ENCODE measurements around the gene PCDHGA10. TPM values are rescaled to one million over a fixed set of nuclear protein-coding genes. Genes with fewer than 3 reads are reported as not detected.
"Not testable (repeated sequence)": the region's sequence is repeated elsewhere in the genome, so short reads cannot be mapped to it uniquely, and the experiment has no call there.

Gene PCDHGA10
- total RNA-seq, 1 donor from 2014 or later: 4.7 TPM

DNA sequence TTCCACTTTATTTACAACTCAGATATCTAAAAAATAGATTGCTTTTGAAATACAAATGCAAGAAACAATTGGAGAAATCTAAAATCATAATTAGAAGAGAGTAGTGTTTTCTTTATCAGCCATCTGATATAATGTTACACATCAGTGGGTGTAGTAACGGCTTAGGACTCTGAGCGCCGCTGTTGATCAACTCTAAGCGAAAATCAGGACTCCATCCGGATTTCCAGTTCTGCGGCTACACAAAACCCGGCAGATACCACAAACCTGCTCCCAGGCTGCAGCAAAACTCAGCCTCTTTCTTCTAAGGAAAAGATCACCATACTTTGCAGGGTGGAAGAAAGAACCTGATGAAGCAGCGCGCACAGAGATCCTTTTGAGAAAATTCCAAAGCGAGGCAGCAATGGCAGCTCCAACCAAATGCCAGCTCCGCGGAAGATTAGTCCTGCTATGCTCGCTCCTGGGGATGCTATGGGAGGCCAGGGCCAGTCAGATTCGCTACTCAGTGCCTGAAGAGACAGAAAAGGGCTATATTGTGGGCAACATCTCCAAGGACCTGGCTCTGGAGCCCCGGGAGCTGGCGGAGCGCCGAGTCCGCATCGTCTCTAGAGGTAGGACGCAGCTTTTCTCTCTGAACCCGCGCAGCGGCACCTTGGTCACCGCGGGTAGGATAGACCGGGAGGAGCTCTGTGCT, 10.1 kb upstream of the PCDHGA10 start, which contains the start of gene PCDHGA9:
Gene PCDHGA9, plus strand, starts transcription at position 226 of the 691 bp plus-strand sequence. Its CDS starts 175 bp downstream, at position 401.
- H3K9ac ChIP-seq: no peak within 1 kb of the TSS
- no peaks in the 10 kb centered on the region for H3K4me1 Mint-ChIP-seq
- no peaks in the 10 kb centered on the region for H3K4me1 ChIP-seq
- H3K27ac Mint-ChIP-seq: no peak within 1 kb of the TSS
- no peak within 1 kb of the TSS for H3K4me3 Mint-ChIP-seq
- H3K4me3 ChIP-seq: no peak within 1 kb of the TSS
- no peak within 1 kb of the TSS for H3K4me2 ChIP-seq
- H2AFZ ChIP-seq (replicated peaks): no peak within 1 kb of the TSS
- no peaks in the 10 kb centered on the region for H3K27me3 ChIP-seq
- no peak for TF ChIP-seq EZH2phosphoT487 (IDR thresholded peaks at IDR 0.05)
- TF ChIP-seq, protein P1, sequence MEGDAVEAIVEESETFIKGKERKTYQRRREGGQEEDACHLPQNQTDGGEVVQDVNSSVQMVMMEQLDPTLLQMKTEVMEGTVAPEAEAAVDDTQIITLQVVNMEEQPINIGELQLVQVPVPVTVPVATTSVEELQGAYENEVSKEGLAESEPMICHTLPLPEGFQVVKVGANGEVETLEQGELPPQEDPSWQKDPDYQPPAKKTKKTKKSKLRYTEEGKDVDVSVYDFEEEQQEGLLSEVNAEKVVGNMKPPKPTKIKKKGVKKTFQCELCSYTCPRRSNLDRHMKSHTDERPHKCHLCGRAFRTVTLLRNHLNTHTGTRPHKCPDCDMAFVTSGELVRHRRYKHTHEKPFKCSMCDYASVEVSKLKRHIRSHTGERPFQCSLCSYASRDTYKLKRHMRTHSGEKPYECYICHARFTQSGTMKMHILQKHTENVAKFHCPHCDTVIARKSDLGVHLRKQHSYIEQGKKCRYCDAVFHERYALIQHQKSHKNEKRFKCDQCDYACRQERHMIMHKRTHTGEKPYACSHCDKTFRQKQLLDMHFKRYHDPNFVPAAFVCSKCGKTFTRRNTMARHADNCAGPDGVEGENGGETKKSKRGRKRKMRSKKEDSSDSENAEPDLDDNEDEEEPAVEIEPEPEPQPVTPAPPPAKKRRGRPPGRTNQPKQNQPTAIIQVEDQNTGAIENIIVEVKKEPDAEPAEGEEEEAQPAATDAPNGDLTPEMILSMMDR (IDR thresholded peaks at IDR 0.05): peak; percentile 23
- no peaks in the 10 kb centered on the region for H3K36me3 ChIP-seq
- peaks cover 13% of the 10 kb centered on the region for H3K36me3 Mint-ChIP-seq
- DNase-seq (ENCODE audit: low spot score): no peak
- peaks cover 4% of the 10 kb centered on the region for H3F3A ChIP-seq (ENCODE audit: low read depth)
- H3K79me2 ChIP-seq (ENCODE audit: low read depth): no peaks in the 10 kb centered on the region
- H3K27ac ChIP-seq: no peak within 1 kb of the TSS
- H3K9me3 Mint-ChIP-seq: peaks cover 61% of the 10 kb centered on the region
- H4K20me1 ChIP-seq (ENCODE audit: low read depth): no peaks in the 10 kb centered on the region
- H3K27me3 Mint-ChIP-seq (ENCODE audit: insufficient read depth, low read depth): no peaks in the 10 kb centered on the region
- H3K9me3 ChIP-seq (ENCODE audit: low read depth): peaks cover 14% of the 10 kb centered on the region

DNA sequence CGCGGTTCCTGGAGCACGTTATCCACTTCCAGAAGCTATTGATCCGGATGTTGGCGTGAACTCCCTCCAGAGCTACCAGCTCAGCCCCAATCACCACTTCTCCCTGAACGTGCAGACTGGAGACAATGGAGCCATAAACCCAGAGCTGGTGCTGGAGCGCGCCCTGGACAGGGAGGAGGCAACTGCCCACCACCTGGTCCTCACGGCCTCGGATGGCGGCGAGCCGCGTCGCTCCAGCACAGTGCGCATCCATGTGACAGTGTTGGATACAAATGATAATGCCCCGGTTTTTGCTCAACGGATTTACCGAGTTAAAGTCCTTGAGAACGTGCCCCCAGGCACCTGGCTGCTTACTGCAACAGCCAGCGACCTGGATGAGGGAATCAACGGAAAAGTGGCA, 9.4 kb upstream of the PCDHGA10 start:
- Histone ChIP-seq H3K4me2 (no peak overlapping the region), H3K4me3 (no peak overlapping the region), H2AFZ (replicated peaks) (no peak overlapping the region), H3K9me3 (ENCODE audit: low read depth) (peaks cover 16% of the 10 kb centered on the region), H3K9ac (no peak overlapping the region), H3F3A (ENCODE audit: low read depth) (peaks cover 4% of the 10 kb centered on the region), H3K79me2 (ENCODE audit: low read depth) (no peaks in the 10 kb centered on the region), H3K27ac (no peak overlapping the region), H3K27me3 (peaks cover 2% of the 10 kb centered on the region), H3K4me1 (no peaks in the 10 kb centered on the region), H4K20me1 (ENCODE audit: low read depth) (no peaks in the 10 kb centered on the region), H3K36me3 (no peaks in the 10 kb centered on the region)
- DNase-seq (ENCODE audit: low spot score): no peak
- Mint-ChIP-seq H3K36me3 (peaks cover 18% of the 10 kb centered on the region), H3K4me1 (peaks cover 3% of the 10 kb centered on the region), H3K4me3 (no peak overlapping the region), H3K27ac (no peak overlapping the region), H3K9me3 (peaks cover 67% of the 10 kb centered on the region), H3K27me3 (ENCODE audit: insufficient read depth, low read depth) (peaks cover 4% of the 10 kb centered on the region)
- TF ChIP-seq EZH2 (IDR thresholded peaks at IDR 0.05) (no peak), EZH2phosphoT487 (IDR thresholded peaks at IDR 0.05) (no peak)
- TF ChIP-seq, protein P1 (IDR thresholded peaks at IDR 0.05): no peak

DNA sequence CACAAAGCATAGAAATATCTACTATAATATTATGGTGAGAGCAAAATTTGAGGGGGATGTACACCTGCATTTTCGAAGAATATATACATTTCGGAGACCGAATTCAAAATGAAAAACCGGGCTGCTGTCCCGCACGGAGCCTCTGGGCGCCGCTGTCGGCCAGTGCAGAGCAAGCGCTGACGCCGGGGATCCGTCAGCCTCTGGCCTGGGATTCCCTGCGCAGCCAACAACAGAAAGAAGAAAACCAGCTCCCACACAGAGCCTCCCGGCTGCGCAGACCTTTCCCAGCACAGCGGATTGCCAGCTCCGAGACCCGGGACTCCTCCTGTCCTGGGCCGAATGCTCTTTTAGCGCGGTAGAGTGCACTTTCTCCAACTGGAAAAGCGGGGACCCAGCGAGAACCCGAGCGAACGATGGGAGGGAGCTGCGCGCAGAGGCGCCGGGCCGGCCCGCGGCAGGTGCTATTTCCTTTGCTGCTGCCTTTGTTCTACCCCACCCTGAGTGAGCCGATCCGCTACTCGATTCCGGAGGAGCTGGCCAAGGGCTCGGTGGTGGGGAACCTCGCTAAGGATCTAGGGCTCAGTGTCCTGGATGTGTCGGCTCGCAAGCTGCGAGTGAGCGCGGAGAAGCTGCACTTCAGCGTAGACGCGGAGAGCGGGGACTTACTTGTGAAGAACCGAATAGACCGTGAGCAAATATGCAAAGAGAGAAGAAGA, 4.8 kb upstream of the PCDHGA10 start, which contains the start of gene PCDHGB6:
Gene PCDHGB6, plus strand, starts transcription at position 232 of the 716 bp plus-strand sequence. Its CDS starts 182 bp downstream, at position 414.
- Mint-ChIP-seq H3K27ac (peak within 1 kb of the TSS; percentile 100), H3K27me3 (ENCODE audit: insufficient read depth, low read depth) (peaks cover 16% of the 10 kb centered on the region), H3K36me3 (peaks cover 41% of the 10 kb centered on the region), H3K4me3 (peak within 1 kb of the TSS; percentile 94), H3K9me3 (peaks cover 79% of the 10 kb centered on the region), H3K4me1 (peaks cover 14% of the 10 kb centered on the region)
- H3K4me3 ChIP-seq: peak within 1 kb of the TSS; percentile 54
- peaks cover 14% of the 10 kb centered on the region for H3F3A ChIP-seq (ENCODE audit: low read depth)
- not testable (repeated sequence) for H3K27me3 ChIP-seq; H3K27ac ChIP-seq; H3K79me2 ChIP-seq (ENCODE audit: low read depth); H3K4me1 ChIP-seq; H3K9ac ChIP-seq; H4K20me1 ChIP-seq (ENCODE audit: low read depth)
- H3K36me3 ChIP-seq: peaks cover 12% of the 10 kb centered on the region
- peaks cover 28% of the 10 kb centered on the region for H3K9me3 ChIP-seq (ENCODE audit: low read depth)
- TF ChIP-seq, protein P1 (IDR thresholded peaks at IDR 0.05): peak; percentile 80
- peak within 1 kb of the TSS; percentile 85 for H2AFZ ChIP-seq (replicated peaks)
- peak within 1 kb of the TSS; percentile 76 for H3K4me2 ChIP-seq
- peak; percentile 89 for DNase-seq (ENCODE audit: low spot score)
